Gastrocnemius medialis (tissue), 4 donors: ENCODE data around the gene GNB1.

Experiments used
- CTCF ChIP-seq, 5 experiments: fragments of 450-650 bp in 3 of 5; fragments of 200-600 bp in 2 of 5; sonication (generic) in 2 of 5; IDR thresholded peaks in 4 of 5; conservative IDR thresholded peaks in 1 of 5; 1 replicate in 4 of 5; 2 replicates in 1 of 5; pipeline ENCODE4 v1.5.1; 2016 to 2019; ENCODE audit warnings: antibody characterized with exemption in 5 of 5, mild to moderate bottlenecking in 3 of 5, moderate library complexity in 3 of 5
- POLR2A ChIP-seq, 2 donors: fragments of 450-650 bp; IDR thresholded peaks; one replicate each; pipeline ENCODE4 v1.6.1; 2017; ENCODE audit warnings: antibody characterized with exemption in 2 of 2, mild to moderate bottlenecking in 2 of 2, moderate library complexity in 2 of 2

- TF ChIP-seq CTCF (IDR thresholded peaks at IDR 0.05 in 4 of 5, conservative IDR thresholded peaks at IDR 0.05 in 1 of 5) (no peak), POLR2A (IDR thresholded peaks at IDR 0.05) (no peak)
Measured at GRCh38 chr1:1929102-1929638, 38.3 kb upstream of the GNB1 start.
